ENCODE data around the gene TCF20. TPM values are rescaled to one million over a fixed set of nuclear protein-coding genes. Genes with fewer than 3 reads are reported as not detected.

The TCF20 gene
- total and polyA plus RNA-seq, 2 donors from 2014 or later = 6.1 to 63.6 TPM

- H3K4me1 ChIP-seq (ENCODE audit: control insufficient read depth in 2 of 3, insufficient read depth in 2 of 3, low read depth in 1 of 3, low read length in 3 of 3) = peaks cover 0 to 8% (median 0%) of the 10 kb centered on the region in 3 donors
- FAIRE-seq (no peak), DNase-seq (no peak)
- no peak for TF ChIP-seq CTCF (IDR thresholded peaks at IDR 0.05; ENCODE audit: borderline replicate concordance, extremely low read depth, insufficient read depth)
- intact Hi-C loops (cut with DNase I) = no loop called here
- H3K36me3 ChIP-seq (ENCODE audit: control insufficient read depth in 2 of 3, insufficient read depth in 3 of 3, low read length in 3 of 3) = no peaks in the 10 kb centered on the region
- H3K27ac ChIP-seq (ENCODE audit: low read depth in 2 of 2, low read length in 2 of 2) = no peak overlapping the region
- H3K27me3 ChIP-seq (ENCODE audit: control insufficient read depth, insufficient read depth, low read length) = no peaks in the 10 kb centered on the region
- H3K9me3 ChIP-seq (ENCODE audit: control insufficient read depth in 2 of 3, insufficient read depth in 1 of 3, low read length in 3 of 3) = no peaks in the 10 kb centered on the region
- no peak overlapping the region for H3K9ac ChIP-seq (ENCODE audit: low read length in 3 of 3)
- H3K4me3 ChIP-seq (ENCODE audit: low read length in 3 of 3) = no peak overlapping the region
Measured at GRCh38 chr22:42297778-42298177, 27.3 kb upstream of the TCF20 start.

GRCh38 chr22:42296883-42297282 lies 26.4 kb upstream of the TCF20 start:
- no peak overlapping the region for H3K9ac ChIP-seq (ENCODE audit: low read length in 3 of 3)
- H3K9me3 ChIP-seq (ENCODE audit: control insufficient read depth in 2 of 3, insufficient read depth in 1 of 3, low read length in 3 of 3) = no peaks in the 10 kb centered on the region
- H3K4me1 ChIP-seq (ENCODE audit: control insufficient read depth in 2 of 3, insufficient read depth in 2 of 3, low read depth in 1 of 3, low read length in 3 of 3) = peaks cover 0 to 8% (median 0%) of the 10 kb centered on the region in 3 donors
- no peak overlapping the region for H3K27ac ChIP-seq (ENCODE audit: low read depth in 2 of 2, low read length in 2 of 2)
- intact Hi-C loops (cut with DNase I) = no loop called here
- FAIRE-seq (no peak), DNase-seq (no peak)
- TF ChIP-seq CTCF (IDR thresholded peaks at IDR 0.05; ENCODE audit: borderline replicate concordance, extremely low read depth, insufficient read depth) = no peak
- no peak overlapping the region for H3K4me3 ChIP-seq (ENCODE audit: low read length in 3 of 3)
- no peaks in the 10 kb centered on the region for H3K27me3 ChIP-seq (ENCODE audit: control insufficient read depth, insufficient read depth, low read length)
- H3K36me3 ChIP-seq (ENCODE audit: control insufficient read depth in 2 of 3, insufficient read depth in 3 of 3, low read length in 3 of 3) = no peaks in the 10 kb centered on the region

- intact Hi-C loops (cut with DNase I) = no loop called here
- FAIRE-seq (no peak), DNase-seq (no peak)
- TF ChIP-seq CTCF (IDR thresholded peaks at IDR 0.05; ENCODE audit: borderline replicate concordance, extremely low read depth, insufficient read depth) = no peak
- Histone ChIP-seq H3K4me1 (ENCODE audit: control insufficient read depth in 2 of 3, insufficient read depth in 2 of 3, low read depth in 1 of 3, low read length in 3 of 3) (peaks cover 0 to 8% (median 0%) of the 10 kb centered on the region in 3 donors), H3K4me3 (ENCODE audit: low read length in 3 of 3) (no peak overlapping the region), H3K36me3 (ENCODE audit: control insufficient read depth in 2 of 3, insufficient read depth in 3 of 3, low read length in 3 of 3) (no peaks in the 10 kb centered on the region), H3K9ac (ENCODE audit: low read length in 3 of 3) (no peak overlapping the region), H3K27ac (ENCODE audit: low read depth in 2 of 2, low read length in 2 of 2) (no peak overlapping the region), H3K27me3 (ENCODE audit: control insufficient read depth, insufficient read depth, low read length) (no peaks in the 10 kb centered on the region), H3K9me3 (ENCODE audit: control insufficient read depth in 2 of 3, insufficient read depth in 1 of 3, low read length in 3 of 3) (no peaks in the 10 kb centered on the region)
Measured at GRCh38 chr22:42296381-42296853, 26.0 kb upstream of the TCF20 start.
